GM19463 (cell line): ENCODE measurements around the gene TNFAIP3.

Experiments used
- ATAC-seq: cut with Tn5 transposase; IDR thresholded peaks from one replicate; pipeline ENCODE4 v1.9.1; 2021; ENCODE audit warnings: mild to moderate bottlenecking, moderate library complexity; ENCODE audit not compliant: unreplicated experiment

The TNFAIP3 gene

GRCh38 chr6:137862419-137863090 lies 4.5 kb upstream of the TNFAIP3 start:
- no peak for ATAC-seq

- ATAC-seq, result no peak
Measured at GRCh38 chr6:137863091-137863797, 3.8 kb upstream of the TNFAIP3 start.

GRCh38 chr6:137864812-137865508 lies 2.1 kb upstream of the TNFAIP3 start:
- no peak for ATAC-seq

GRCh38 chr6:137866200-137866913 lies 702 bp upstream of the TNFAIP3 start:
- ATAC-seq, result peak; percentile 18

- ATAC-seq, result peak; percentile 4
Measured at GRCh38 chr6:137867685-137868509, 838 bp downstream of the TNFAIP3 start.

DNA sequence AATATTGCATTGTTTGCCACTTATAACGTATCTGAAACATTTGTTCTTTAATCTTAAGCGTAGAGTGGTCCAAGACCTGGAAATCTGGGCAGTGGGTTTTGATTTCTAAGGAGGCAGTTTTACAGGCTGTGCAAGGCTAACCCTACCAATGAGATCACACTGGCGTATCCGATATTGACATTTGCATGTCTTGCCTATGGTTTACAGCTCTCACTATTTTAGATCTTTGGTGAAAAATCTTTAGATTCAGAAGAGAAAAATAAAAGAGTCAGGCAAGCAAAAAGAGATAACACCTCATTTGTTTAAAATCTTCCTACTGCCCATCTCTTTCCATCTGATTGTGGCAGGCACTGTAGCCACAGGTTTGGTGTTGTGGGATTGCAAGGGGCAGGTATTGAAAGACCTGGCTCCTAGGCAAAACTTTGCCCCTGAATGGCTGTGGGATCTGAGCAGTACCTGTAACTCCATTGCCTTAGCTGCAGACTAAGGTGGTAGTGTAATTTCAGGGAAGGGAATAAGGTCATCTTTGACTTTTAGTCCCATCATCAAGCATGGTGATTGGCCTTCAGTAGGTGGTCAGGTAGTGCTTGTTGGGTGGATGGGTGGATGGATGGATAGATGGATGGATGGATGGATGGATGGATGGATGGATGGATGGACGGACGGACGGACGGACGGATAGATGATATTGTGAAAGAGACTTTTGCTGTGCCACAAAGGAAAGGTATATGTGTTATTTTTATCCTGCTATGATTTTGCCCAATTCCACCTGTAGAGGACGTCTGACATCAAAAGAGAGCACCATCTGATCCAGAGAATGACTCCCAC lies 1.9 kb downstream of the TNFAIP3 start:
- no peak for ATAC-seq

DNA sequence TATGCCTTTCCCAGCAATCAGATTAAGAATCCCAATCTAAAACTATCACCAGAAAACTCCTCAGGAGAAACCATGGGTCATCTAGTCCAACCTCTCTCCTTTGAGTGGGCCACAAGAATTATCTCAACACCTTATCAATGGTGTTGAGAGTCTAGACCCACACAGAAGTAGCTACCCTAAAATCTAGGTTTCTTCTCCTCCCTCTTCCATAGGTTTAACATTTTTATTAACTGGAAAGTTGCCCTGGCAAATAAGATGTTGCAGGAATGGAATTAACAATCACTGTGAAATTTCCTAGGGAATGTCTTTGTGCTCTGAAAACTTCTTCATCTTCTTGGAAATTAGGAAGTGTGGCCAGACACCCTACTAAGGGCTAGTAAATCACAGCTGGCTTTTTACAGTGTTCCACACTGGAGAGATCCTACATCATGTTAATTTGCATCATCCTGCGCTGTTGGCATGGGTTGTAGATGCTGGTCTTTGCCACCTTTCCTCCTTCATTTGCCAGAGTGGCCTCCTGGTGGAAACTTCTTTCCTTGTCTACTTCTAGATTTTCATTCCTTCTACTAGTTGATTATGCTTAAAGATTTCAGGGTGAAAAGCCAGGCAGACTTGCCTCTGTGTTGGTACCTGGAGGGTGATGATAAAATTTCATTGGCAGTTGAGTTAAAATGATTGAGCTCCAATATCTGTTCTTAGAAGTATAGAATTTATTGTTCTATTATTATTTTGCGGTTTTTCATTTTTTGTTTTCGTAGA lies 2.7 kb downstream of the TNFAIP3 start:
- no peak for ATAC-seq

GRCh38 chr6:137870308-137870644 lies 3.2 kb downstream of the TNFAIP3 start:
- no peak for ATAC-seq

DNA sequence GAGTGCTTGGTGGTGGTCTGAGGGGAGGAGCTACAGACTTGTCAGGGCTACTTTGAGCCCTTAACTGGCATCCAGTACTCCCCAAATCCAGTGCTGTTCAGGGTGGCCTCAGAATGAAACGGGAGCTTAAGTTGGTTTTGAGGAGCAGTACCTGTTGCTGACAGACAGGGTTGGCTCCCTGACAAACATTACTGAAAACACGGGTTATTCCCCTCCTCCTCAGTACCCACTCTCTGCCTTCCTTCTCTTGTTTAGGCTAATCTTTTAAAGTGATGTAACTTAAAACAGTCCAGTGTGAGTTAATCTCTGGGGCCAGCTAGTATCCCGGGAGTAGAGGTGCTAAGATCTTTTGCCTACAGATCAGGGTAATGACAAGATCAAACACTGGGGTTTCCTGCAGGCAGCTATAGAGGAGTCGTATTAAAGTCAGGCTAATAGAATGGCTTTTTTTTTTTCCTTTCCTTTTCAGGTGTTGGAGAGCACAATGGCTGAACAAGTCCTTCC lies 3.7 kb downstream of the TNFAIP3 start:
- peak; percentile 25 for ATAC-seq

DNA sequence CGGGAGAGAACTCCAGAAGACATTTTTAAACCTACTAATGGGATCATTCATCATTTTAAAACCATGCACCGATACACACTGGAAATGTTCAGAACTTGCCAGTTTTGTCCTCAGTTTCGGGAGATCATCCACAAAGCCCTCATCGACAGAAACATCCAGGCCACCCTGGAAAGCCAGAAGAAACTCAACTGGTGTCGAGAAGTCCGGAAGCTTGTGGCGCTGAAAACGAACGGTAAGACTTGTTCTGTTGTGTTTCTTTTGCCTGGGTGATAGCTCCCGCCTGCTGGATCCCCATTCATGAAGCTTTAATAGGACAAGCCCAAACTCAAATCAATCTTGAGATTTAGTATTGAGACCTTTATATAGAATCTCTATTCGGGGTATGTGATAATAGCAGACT lies 4.2 kb downstream of the TNFAIP3 start:
- ATAC-seq, result no peak

DNA sequence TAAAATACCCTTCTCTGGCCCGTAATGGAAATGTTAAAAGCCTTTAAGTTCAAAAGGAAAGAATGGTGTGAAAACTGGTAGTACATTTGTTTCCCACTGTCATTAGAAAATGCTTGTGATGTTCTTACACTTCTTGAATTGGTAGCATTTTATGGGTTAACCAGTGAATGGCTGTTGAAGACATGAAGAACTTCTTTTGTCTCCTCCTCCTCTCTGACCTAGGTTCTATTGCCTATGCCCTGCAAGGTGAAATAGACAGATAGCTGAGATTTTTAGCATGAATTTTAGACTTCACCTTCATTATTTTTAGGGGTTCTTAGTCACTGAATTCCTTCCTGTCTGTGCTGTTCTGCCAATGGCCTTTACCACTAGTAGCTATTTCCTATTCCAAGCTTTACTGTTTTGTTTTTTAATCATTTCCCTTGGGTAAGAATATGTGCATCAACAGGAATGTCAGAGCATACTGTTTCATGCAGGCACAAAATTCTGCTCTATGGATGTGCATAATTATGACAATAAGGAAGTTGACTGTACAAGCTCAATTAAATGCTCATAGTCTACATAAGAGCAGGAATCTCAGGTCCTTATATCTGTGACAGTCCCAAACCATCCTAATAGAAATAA lies 4.9 kb downstream of the TNFAIP3 start:
- ATAC-seq, result no peak

- ATAC-seq, result no peak
Measured at GRCh38 chr6:137872581-137873115, 5.6 kb downstream of the TNFAIP3 start.

DNA sequence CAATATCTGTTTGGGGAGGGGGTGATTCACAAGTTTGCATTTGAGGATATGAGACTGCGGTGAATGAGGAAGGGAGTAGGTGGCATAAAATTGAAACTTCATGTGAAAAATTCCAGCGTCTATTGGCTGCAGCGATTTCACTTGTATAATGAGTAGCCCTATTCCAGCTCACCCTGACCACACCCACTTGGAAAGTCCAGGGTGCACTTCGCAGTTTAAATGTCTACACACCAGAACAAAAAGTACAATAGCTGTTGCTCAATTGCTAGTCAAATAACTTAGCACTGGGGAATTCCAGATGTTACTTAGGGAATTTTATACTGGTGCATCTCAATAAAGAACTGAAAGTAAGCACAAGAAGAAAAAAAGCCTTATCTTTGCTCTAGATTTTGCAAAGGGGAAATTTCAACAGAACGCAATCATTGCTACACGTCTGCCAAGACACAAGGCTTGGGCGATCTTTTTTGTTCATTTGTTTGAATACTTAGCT lies 6.3 kb downstream of the TNFAIP3 start:
- peak; percentile 48 for ATAC-seq

- ATAC-seq, result no peak
Measured at GRCh38 chr6:137874204-137875057, 7.4 kb downstream of the TNFAIP3 start.

DNA sequence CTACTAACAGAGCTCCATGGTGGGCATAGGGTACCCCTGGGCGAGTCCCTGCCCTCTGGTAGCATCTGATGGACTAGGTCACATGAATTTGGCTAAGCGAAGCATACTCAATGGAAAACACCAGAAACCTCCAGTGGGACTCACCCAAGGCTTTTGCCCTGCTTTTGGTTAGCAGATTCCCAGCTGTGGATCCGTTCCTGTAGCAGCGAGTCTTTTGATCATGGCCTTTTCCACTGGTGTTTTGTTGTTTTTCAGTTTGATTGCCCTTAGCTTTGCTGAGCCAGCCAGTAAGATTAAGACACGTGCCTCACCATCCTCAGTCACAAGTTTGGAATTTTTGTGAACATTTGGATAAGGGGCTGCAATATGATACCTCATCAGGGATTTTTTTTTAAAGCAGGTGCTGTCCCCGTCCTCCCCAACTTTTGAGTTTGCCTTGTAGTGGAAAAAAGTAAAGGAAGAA lies 8.0 kb downstream of the TNFAIP3 start:
- no peak for ATAC-seq

- no peak for ATAC-seq
Measured at GRCh38 chr6:137875606-137876005, 8.5 kb downstream of the TNFAIP3 start.

- ATAC-seq, result no peak
Measured at GRCh38 chr6:137876547-137876946, 9.5 kb downstream of the TNFAIP3 start.
